ENCODE data around the gene SAMD11. TPM values are rescaled to one million over a fixed set of nuclear protein-coding genes. Genes with fewer than 3 reads are reported as not detected.
"Not testable (repeated sequence)": the region's sequence is repeated elsewhere in the genome, so short reads cannot be mapped to it uniquely, and the experiment has no call there.

Gene SAMD11
- total RNA-seq, 1 experiment from 2014 or later, result 2.3 TPM

DNA sequence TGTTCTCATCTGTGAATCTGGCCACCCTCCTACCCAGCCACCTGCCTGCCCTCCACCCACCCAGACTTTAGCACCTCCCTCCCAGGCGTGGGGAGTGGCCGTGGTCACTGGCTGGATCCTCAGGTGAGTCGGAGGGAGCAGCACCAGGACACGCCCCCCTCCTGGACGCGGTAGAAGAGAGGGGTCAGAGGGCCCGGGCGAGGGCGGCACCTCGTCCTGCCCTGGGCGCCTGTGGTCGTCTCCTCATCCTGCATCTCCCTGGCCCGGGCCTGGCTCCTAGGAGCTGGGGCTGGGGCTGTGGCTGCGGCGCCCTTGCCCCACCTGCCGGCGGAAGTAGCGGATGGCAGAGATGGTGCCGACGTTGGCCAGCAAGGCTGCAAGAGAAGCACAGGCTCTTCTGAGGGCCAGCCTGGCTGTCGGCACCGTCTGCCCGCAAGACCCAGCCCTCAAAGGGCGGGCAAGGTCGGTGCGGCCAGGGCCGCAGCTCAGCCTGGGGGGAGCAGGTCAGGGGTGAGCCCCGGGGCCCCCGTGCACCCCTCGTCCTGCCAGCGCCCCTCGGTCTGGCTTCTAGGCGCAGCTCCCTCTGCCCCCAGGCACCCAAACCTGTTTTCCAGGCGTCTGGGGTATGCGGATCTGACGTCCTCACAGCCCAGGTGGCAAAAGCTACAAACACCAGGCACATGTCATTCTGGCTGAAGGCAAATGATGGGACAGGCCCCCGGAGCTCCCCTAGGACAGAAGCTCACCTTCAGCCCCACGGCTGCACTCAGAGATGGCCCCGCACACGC is 52.4 kb downstream of the SAMD11 start:
- POLR2A ChIA-PET, result interaction anchor here (0.6 kb wide), 2 partner anchors 22 to 199 kb away, joined by 3 read pairs; no protein-coding TSS in a partner anchor
- peak overlapping the region; percentile 50; the same call in 1 of the 2 replicates for H3K27ac Mint-ChIP-seq
- CTCF ChIA-PET, result interaction anchor here (0.7 to 1.5 kb wide), 12 partner anchors 8 to 316 kb away, joined by 3 to 8 read pairs (median 5); partner anchors contain the start of gene PLEKHN1
- peaks cover 4% of the 10 kb centered on the region for H3K4me1 Mint-ChIP-seq
- DNase-seq (ENCODE audit: low spot score), result peak; percentile 74
- ATAC-seq, result peak; percentile 83
- H3K4me3 Mint-ChIP-seq, result peak overlapping the region; percentile 25; the same call in 1 of the 2 replicates
- H3K9me3 Mint-ChIP-seq, result peaks cover 3% of the 10 kb centered on the region
- peaks cover 6% of the 10 kb centered on the region for H3K27me3 Mint-ChIP-seq (ENCODE audit: low read depth)
- peaks cover 3% of the 10 kb centered on the region; the same call in 1 of the 2 replicates for H3K36me3 Mint-ChIP-seq
- TF ChIP-seq FOXP1 (CRISPR knock-in tag; IDR thresholded peaks at IDR 0.05; ENCODE audit: borderline replicate concordance), result no peak; the same call in 1 of the 2 replicates
- TF ChIP-seq SP1 (CRISPR knock-in tag; conservative IDR thresholded peaks at IDR 0.05), result peak; percentile 29; the same call in 1 of the 2 replicates
- TF ChIP-seq, protein P1, sequence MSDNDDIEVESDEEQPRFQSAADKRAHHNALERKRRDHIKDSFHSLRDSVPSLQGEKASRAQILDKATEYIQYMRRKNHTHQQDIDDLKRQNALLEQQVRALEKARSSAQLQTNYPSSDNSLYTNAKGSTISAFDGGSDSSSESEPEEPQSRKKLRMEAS (CRISPR knock-in tag; IDR thresholded peaks at IDR 0.05), result peak; percentile 51
- TF ChIP-seq HMGA2 (CRISPR knock-in tag; IDR thresholded peaks at IDR 0.05), result no peak

DNA sequence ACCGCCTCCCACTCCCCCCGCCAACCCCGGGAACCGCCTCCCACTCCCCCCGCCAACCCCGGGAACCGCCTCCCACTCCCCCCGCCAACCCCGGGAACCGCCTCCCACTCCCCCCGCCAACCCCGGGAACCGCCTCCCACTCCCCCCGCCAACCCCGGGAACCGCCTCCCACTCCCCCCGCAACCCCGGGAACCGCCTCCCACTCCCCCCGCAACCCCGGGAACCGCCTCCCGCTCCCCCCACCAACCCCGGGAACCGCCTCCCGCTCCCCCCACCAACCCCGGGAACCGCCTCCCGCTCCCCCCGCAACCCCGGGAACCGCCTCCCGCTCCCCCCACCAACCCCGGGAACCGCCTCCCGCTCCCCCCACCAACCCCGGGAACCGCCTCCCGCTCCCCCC is 53.1 kb downstream of the SAMD11 start:
- CTCF ChIA-PET, result interaction anchor here (0.9 to 1.5 kb wide), 8 partner anchors 25 to 315 kb away, joined by 3 to 7 read pairs (median 4); no protein-coding TSS in a partner anchor
- H3K4me1 Mint-ChIP-seq; H3K4me3 Mint-ChIP-seq; DNase-seq (ENCODE audit: low spot score); POLR2A ChIA-PET; H3K36me3 Mint-ChIP-seq; H3K9me3 Mint-ChIP-seq; ATAC-seq; H3K27me3 Mint-ChIP-seq (ENCODE audit: low read depth); H3K27ac Mint-ChIP-seq: not testable (repeated sequence)

DNA sequence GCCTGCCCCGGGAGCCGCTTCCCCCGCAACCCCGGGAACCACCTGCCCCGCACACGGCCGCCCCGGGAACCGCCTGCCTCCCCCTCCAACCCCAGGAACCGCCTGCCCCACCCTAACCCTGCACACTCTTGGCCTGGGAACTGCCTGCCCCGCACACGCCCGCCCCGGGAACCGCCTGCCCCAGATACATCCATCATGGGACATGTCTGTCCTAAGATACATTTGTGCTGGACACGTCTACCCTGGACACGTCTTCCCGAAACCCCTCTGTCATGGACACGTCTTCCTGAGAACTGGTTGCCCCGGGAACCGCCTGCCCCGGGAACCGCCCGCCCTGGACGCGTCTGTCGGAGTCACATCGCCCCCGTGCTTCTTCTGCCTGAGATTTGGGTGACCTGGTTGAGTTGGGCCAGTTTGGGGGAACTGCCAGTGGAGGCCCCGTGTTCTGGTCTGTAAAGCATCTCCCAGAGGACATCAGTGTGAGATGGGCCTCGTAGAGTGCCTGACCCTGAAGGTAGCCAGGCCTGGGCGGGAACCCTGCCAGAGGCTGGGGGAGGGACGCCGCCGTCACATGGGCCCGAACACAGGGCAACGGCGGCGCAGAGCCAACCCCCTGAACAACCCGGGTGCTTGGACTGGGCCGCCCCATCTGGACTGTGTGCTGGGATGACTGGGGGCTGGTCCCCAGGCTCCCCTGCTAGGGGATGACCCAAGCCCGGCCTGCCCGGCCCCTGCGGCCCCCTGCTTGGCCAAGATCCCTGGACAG is 54.5 kb downstream of the SAMD11 start:
- DNase-seq (ENCODE audit: low spot score) (no peak), ATAC-seq (no peak)
- Mint-ChIP-seq H3K36me3 (peaks cover 3% of the 10 kb centered on the region; the same call in 1 of the 2 replicates), H3K4me1 (peaks cover 4% of the 10 kb centered on the region), H3K27ac (peak overlapping the region; percentile 19; the same call in 1 of the 2 replicates), H3K27me3 (ENCODE audit: low read depth) (peaks cover 17% of the 10 kb centered on the region), H3K4me3 (no peak overlapping the region), H3K9me3 (peaks cover 3% of the 10 kb centered on the region)
- CTCF ChIA-PET, result interaction anchor here (1.1 kb wide), 1 partner anchor 24 kb away, joined by 4 read pairs; no protein-coding TSS in a partner anchor
- no peak for TF ChIP-seq CREM (CRISPR knock-in tag; IDR thresholded peaks at IDR 0.05)
- no peak for TF ChIP-seq ZNF423 (CRISPR knock-in tag; IDR thresholded peaks at IDR 0.05)
- TF ChIP-seq, protein P2, sequence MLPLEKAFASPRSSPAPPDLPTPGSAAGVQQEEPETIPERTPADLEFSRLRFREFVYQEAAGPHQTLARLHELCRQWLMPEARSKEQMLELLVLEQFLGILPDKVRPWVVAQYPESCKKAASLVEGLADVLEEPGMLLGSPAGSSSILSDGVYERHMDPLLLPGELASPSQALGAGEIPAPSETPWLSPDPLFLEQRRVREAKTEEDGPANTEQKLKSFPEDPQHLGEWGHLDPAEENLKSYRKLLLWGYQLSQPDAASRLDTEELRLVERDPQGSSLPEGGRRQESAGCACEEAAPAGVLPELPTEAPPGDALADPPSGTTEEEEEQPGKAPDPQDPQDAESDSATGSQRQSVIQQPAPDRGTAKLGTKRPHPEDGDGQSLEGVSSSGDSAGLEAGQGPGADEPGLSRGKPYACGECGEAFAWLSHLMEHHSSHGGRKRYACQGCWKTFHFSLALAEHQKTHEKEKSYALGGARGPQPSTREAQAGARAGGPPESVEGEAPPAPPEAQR (CRISPR knock-in tag; IDR thresholded peaks at IDR 0.05), result no peak
- TF ChIP-seq TCF7 (CRISPR knock-in tag; IDR thresholded peaks at IDR 0.05; ENCODE audit: low read depth), result no peak
- no peak for TF ChIP-seq SMAD4 (CRISPR knock-in tag; IDR thresholded peaks at IDR 0.05)
- no peak for TF ChIP-seq TEAD4 (CRISPR knock-in tag; IDR thresholded peaks at IDR 0.05)
- TF ChIP-seq FOXP1 (CRISPR knock-in tag; IDR thresholded peaks at IDR 0.05; ENCODE audit: borderline replicate concordance), result no peak
- TF ChIP-seq, protein P3, sequence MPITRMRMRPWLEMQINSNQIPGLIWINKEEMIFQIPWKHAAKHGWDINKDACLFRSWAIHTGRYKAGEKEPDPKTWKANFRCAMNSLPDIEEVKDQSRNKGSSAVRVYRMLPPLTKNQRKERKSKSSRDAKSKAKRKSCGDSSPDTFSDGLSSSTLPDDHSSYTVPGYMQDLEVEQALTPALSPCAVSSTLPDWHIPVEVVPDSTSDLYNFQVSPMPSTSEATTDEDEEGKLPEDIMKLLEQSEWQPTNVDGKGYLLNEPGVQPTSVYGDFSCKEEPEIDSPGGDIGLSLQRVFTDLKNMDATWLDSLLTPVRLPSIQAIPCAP (CRISPR knock-in tag; IDR thresholded peaks at IDR 0.05), result no peak
- TF ChIP-seq, protein P4, sequence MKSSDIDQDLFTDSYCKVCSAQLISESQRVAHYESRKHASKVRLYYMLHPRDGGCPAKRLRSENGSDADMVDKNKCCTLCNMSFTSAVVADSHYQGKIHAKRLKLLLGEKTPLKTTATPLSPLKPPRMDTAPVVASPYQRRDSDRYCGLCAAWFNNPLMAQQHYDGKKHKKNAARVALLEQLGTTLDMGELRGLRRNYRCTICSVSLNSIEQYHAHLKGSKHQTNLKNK (CRISPR knock-in tag; IDR thresholded peaks at IDR 0.05), result no peak
- no peak for TF ChIP-seq CBFB (CRISPR knock-in tag; IDR thresholded peaks at IDR 0.05; ENCODE audit: low read depth)
- TF ChIP-seq SMAD3 (CRISPR knock-in tag; IDR thresholded peaks at IDR 0.05; ENCODE audit: borderline replicate concordance), result no peak
- no peak for TF ChIP-seq ZNF396 (CRISPR knock-in tag; IDR thresholded peaks at IDR 0.05; ENCODE audit: borderline replicate concordance)
- no peak for TF ChIP-seq CREB1 (CRISPR knock-in tag; IDR thresholded peaks at IDR 0.05)
- no peak for TF ChIP-seq RELA (CRISPR knock-in tag; IDR thresholded peaks at IDR 0.05; ENCODE audit: borderline replicate concordance)
- TF ChIP-seq, protein P5, sequence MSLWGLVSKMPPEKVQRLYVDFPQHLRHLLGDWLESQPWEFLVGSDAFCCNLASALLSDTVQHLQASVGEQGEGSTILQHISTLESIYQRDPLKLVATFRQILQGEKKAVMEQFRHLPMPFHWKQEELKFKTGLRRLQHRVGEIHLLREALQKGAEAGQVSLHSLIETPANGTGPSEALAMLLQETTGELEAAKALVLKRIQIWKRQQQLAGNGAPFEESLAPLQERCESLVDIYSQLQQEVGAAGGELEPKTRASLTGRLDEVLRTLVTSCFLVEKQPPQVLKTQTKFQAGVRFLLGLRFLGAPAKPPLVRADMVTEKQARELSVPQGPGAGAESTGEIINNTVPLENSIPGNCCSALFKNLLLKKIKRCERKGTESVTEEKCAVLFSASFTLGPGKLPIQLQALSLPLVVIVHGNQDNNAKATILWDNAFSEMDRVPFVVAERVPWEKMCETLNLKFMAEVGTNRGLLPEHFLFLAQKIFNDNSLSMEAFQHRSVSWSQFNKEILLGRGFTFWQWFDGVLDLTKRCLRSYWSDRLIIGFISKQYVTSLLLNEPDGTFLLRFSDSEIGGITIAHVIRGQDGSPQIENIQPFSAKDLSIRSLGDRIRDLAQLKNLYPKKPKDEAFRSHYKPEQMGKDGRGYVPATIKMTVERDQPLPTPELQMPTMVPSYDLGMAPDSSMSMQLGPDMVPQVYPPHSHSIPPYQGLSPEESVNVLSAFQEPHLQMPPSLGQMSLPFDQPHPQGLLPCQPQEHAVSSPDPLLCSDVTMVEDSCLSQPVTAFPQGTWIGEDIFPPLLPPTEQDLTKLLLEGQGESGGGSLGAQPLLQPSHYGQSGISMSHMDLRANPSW (CRISPR knock-in tag; conservative IDR thresholded peaks at IDR 0.05; ENCODE audit: low read depth), result no peak
- no peak for TF ChIP-seq FOXJ3 (CRISPR knock-in tag; IDR thresholded peaks at IDR 0.05; ENCODE audit: borderline replicate concordance)
- TF ChIP-seq, protein P6, sequence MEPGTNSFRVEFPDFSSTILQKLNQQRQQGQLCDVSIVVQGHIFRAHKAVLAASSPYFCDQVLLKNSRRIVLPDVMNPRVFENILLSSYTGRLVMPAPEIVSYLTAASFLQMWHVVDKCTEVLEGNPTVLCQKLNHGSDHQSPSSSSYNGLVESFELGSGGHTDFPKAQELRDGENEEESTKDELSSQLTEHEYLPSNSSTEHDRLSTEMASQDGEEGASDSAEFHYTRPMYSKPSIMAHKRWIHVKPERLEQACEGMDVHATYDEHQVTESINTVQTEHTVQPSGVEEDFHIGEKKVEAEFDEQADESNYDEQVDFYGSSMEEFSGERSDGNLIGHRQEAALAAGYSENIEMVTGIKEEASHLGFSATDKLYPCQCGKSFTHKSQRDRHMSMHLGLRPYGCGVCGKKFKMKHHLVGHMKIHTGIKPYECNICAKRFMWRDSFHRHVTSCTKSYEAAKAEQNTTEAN (CRISPR knock-in tag; IDR thresholded peaks at IDR 0.05), result no peak
- TF ChIP-seq HMGA2 (CRISPR knock-in tag; IDR thresholded peaks at IDR 0.05), result no peak
- no peak for TF ChIP-seq NR1H2 (CRISPR knock-in tag; IDR thresholded peaks at IDR 0.05)
- TF ChIP-seq ESRRA (CRISPR knock-in tag; IDR thresholded peaks at IDR 0.05; ENCODE audit: borderline replicate concordance), result no peak
- POLR2A ChIA-PET, result no interaction called here
